Measurements from ENCODE around the gene PPM1B. TPM values are rescaled to one million over a fixed set of nuclear protein-coding genes. Genes with fewer than 3 reads are reported as not detected.

Gene PPM1B
- total and polyA plus RNA-seq, 9 of the 15 experiments (the other 6 are each of a cell fraction or from before 2014, with no cell fraction given): 8.9 to 44.0 (median 28.6) TPM

GRCh38 chr2:44168681-44169154 lies at the start of gene PPM1B (continued):
- TF ChIP-seq HBP1 (CRISPR knock-in tag; IDR thresholded peaks at IDR 0.05) (no peak), SMARCC2 (IDR thresholded peaks at IDR 0.05; ENCODE audit: low read depth) (no peak), UBTF (IDR thresholded peaks at IDR 0.05; ENCODE audit: borderline replicate concordance in 1 of 2, low read depth in 2 of 2, low read length in 2 of 2) (0 out of 4 replicates have a peak, but pooled peaks of 1 of the 2 experiments have one; percentile 1), CTCF (IDR thresholded peaks at IDR 0.05 in 2 of 3, conservative IDR thresholded peaks at IDR 0.05 in 1 of 3; ENCODE audit: insufficient read depth in 2 of 3, low read depth in 1 of 3, low read length in 3 of 3) (no peak), ZNF644 (tag; IDR thresholded peaks at IDR 0.05; ENCODE audit: low read depth) (no peak), NR2C1 (IDR thresholded peaks at IDR 0.05) (no peak), NR2C1 (tag; IDR thresholded peaks at IDR 0.05) (no peak), ZNF212 (CRISPR knock-in tag; IDR thresholded peaks at IDR 0.05) (no peak), NR0B1 (IDR thresholded peaks at IDR 0.05; ENCODE audit: partially characterized antibody) (no peak), SIN3A (IDR thresholded peaks at IDR 0.05; ENCODE audit: borderline replicate concordance in 2 of 2, control insufficient read depth in 1 of 2, low read depth in 2 of 2, low read length in 2 of 2) (no peak), MAZ (CRISPR knock-in tag; conservative IDR thresholded peaks at IDR 0.05 in 1 of 2, IDR thresholded peaks at IDR 0.05 in 1 of 2) (peak; percentile 86 to 90), NFE2L1 (tag; IDR thresholded peaks at IDR 0.05; ENCODE audit: borderline replicate concordance, low read depth) (no peak), HNRNPLL (IDR thresholded peaks at IDR 0.05; ENCODE audit: low read depth, low read length, poor library complexity, severe bottlenecking) (no peak), POLR2AphosphoS5 (IDR thresholded peaks at IDR 0.05; ENCODE audit: control insufficient read depth, insufficient read depth, low read depth, low read length) (peak; percentile 84), ZNF23 (CRISPR knock-in tag; IDR thresholded peaks at IDR 0.05) (no peak), SOX6 (IDR thresholded peaks at IDR 0.05) (no peak)
- TF ChIP-seq, protein P1, sequence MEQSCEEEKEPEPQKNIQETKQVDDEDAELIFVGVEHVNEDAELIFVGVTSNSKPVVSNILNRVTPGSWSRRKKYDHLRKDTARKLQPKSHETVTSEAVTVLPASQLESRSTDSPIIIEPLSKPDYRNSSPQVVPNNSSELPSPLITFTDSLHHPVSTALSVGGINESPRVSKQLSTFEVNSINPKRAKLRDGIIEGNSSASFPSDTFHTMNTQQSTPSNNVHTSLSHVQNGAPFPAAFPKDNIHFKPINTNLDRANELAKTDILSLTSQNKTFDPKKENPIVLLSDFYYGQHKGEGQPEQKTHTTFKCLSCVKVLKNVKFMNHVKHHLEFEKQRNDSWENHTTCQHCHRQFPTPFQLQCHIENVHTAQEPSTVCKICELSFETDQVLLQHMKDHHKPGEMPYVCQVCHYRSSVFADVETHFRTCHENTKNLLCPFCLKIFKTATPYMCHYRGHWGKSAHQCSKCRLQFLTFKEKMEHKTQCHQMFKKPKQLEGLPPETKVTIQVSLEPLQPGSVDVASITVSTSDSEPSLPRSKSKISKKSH (CRISPR knock-in tag; IDR thresholded peaks at IDR 0.05): no peak

All from K562 (cell line).